Midbrain (tissue), 1 donor: Measurements from ENCODE around the gene CIAO3.

Source experiments
- DNase-seq: peaks from one replicate; lab custom pipeline; 2025; lab: John Stamatoyannopoulos, UW

Gene CIAO3

GRCh38 chr16:775236-775796 lies 34.5 kb upstream of the CIAO3 start:
- no peak for DNase-seq

GRCh38 chr16:774086-775001 lies 33.5 kb upstream of the CIAO3 start:
- DNase-seq, result no peak

DNA sequence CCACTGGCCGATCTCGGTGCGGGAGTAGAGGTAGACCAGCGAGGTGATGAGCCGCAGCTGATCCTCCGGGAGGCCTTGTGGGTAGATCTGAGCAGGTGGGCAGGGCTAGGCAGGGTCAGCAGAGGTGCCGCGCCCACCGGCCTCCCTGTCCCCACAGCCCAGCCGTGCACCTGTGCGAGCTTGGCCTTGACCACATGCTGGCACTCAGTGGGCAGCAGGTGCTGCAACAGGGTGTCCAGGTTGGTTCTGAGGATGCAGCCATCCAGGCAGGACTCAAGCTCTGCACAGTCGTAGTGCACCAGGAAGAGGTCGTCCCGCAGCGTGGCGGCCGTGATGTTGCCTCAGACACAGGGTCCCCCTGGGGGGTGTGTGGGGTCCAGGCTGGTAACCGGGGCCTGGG lies 32.2 kb upstream of the CIAO3 start:
- no peak for DNase-seq

- no peak for DNase-seq
Measured at GRCh38 chr16:770411-770810, 29.6 kb upstream of the CIAO3 start.

DNA sequence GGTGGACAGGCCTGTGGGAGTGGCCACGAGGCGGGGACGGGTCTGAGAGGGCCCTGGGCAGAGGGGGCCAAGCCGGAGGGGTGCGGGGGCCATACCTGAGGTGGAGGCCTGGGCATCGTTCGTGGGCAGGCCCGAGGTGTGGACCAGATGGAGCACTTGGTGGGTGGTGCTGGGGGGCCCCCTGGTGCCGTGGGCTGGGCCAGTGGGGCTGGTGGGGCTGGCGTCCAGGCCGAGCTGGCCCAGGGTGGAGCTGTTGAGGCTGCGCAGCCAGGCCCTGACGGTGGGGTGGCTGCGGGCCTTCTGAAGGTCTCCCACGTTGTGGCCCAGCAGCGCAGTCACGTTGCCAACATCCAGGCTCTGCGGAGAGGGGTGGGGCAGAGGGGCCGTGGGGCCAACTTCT lies 29.1 kb upstream of the CIAO3 start:
- DNase-seq, result no peak

GRCh38 chr16:769184-769784 lies 28.5 kb upstream of the CIAO3 start:
- DNase-seq, result no peak

DNA sequence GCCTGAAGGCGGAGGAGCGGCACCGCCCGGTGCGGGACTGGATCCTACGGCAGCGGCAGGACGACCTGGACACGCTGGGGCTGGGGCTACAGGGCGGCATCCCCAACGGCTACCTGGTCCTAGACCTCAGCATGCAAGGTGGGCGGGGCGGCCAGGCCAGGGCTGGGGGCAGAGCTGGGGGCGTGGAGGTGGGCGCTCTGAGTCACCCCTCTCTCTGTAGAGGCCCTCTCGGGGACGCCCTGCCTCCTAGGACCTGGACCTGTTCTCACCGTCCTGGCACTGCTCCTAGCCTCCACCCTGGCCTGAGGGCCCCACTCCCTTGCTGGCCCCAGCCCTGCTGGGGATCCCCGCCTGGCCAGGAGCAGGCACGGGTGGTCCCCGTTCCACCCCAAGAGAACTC lies 27.6 kb upstream of the CIAO3 start:
- DNase-seq, result no peak

GRCh38 chr16:767743-768235 lies 27.0 kb upstream of the CIAO3 start:
- DNase-seq, result no peak

DNA sequence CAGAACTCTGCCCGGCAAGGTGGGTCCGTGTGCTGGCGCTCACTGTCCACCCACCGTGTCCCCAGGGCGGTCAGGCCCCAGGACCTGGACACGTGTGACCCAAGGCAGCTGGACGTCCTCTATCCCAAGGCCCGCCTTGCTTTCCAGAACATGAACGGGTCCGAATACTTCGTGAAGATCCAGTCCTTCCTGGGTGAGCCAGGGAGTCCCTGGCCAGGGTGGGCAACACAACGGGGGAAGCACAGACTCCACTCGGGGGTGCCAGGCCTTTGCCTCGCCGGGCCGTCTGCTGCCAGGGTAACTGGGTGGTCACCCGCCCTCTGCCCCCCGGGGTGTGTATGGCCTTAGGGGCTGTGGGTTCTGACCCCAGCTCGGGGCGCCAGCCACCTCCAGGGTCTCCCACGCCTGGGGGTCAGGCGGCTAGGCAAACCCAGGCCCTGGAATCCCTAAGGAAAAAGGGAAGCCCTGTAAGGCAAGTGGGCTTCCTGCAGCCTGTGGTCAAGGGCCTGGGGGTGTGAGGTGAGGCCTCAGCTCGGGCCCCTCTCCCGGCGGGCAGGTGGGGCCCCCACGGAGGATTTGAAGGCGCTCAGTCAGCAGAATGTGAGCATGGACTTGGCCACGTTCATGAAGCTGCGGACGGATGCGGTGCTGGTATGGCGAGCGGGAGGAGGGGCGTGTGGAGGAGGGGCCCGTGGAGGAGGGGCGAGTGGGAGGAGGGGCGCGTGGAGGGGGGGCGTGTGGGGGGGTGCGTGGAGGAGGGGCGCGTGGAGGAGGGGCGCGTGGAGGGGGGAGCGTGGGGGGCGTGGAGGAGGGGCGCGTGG lies 26.2 kb upstream of the CIAO3 start:
- DNase-seq, result no peak

- DNase-seq, result no peak
Measured at GRCh38 chr16:766008-766819, 25.4 kb upstream of the CIAO3 start.

DNA sequence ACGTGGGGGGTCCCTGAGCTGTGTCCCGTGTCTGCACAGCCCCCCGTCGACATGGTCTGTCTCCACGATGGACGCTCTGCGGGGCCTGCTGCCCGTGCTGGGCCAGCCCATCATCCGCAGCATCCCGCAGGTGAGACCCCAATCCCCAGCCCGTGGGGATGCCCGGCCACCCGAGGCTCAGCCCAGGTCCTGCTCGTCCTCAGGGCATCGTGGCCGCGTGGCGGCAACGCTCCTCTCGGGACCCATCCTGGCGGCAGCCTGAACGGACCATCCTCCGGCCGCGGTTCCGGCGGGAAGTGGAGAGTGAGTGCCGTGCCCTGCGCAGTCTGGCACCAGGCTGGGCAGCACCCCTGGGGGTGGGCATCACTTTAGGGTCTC lies 24.7 kb upstream of the CIAO3 start:
- no peak for DNase-seq

- DNase-seq, result no peak
Measured at GRCh38 chr16:764848-765487, 24.2 kb upstream of the CIAO3 start.

- DNase-seq, result no peak
Measured at GRCh38 chr16:764184-764750, 23.5 kb upstream of the CIAO3 start.

- no peak for DNase-seq
Measured at GRCh38 chr16:763369-764183, 22.8 kb upstream of the CIAO3 start.

- DNase-seq, result no peak
Measured at GRCh38 chr16:762595-763268, 21.9 kb upstream of the CIAO3 start.

- DNase-seq, result no peak
Measured at GRCh38 chr16:761625-762513, 21.1 kb upstream of the CIAO3 start.

- DNase-seq, result no peak
Measured at GRCh38 chr16:760545-761343, 19.9 kb upstream of the CIAO3 start, which contains the start of gene MSLN. TSS of gene MSLN (plus strand) at chr16:760734. CDS start at chr16:762681, 1,947 bp downstream.
